ENCODE measurements around the gene CARD11.

DNA sequence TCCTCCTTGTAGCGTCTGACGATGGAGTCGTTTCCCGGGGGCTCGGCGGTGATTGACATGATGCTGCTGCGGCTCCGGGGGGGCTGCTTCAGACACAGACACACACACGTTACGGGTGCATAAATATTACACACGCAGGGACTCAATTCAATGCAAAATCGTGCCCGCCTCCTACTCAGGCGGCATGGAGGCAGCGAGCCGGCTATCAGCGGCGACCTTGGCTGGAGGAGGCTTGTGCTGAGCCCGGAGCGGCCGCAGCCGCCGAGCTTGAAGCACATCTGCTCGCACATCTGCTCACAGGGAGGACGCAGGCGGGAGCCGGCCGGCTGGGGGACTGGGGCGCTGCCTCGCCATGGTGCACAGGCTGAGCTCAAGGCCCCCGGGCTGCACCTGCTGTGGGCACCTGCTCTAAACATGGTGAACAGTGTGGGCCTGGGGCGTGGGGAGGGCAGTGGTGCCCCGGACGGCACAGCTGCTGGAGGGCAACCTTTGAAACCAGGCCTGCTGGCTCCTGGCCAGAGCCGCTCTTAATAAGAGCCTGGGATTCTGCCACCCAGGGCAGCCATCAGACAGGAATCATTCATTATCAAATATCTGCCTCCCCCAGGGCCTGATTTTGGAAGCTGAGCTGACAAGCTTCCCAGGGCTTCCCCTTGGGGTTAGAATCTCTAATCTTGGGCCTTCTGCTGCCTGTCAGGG, 114.9 kb downstream of the CARD11 start:
- TF ChIP-seq, protein P1, sequence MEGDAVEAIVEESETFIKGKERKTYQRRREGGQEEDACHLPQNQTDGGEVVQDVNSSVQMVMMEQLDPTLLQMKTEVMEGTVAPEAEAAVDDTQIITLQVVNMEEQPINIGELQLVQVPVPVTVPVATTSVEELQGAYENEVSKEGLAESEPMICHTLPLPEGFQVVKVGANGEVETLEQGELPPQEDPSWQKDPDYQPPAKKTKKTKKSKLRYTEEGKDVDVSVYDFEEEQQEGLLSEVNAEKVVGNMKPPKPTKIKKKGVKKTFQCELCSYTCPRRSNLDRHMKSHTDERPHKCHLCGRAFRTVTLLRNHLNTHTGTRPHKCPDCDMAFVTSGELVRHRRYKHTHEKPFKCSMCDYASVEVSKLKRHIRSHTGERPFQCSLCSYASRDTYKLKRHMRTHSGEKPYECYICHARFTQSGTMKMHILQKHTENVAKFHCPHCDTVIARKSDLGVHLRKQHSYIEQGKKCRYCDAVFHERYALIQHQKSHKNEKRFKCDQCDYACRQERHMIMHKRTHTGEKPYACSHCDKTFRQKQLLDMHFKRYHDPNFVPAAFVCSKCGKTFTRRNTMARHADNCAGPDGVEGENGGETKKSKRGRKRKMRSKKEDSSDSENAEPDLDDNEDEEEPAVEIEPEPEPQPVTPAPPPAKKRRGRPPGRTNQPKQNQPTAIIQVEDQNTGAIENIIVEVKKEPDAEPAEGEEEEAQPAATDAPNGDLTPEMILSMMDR (IDR thresholded peaks at IDR 0.05) = no peak
- no peak for TF ChIP-seq POLR2A (IDR thresholded peaks at IDR 0.05)
